ENCODE results near the gene HAGH.
"Not testable (repeated sequence)": the region's sequence is repeated elsewhere in the genome, so short reads cannot be mapped to it uniquely, and the experiment has no call there.

HAGH gene

GRCh38 chr16:1826691-1827573 is at the start of gene HAGH, which contains the start of gene FAHD1:
Gene HAGH, minus strand, starts transcription at chr16:1826825. Its CDS starts 38 bp downstream, at chr16:1826787.
Gene FAHD1, plus strand, starts transcription at chr16:1827206. Its CDS starts 33 bp downstream, at chr16:1827239.
- peaks cover 8% of the 10 kb centered on the region; the same call in 1 of the 2 replicates for H3K27me3 ChIP-seq (ENCODE audit: insufficient read depth, low read length)
- H3K9ac ChIP-seq (ENCODE audit: low read depth, low read length) = peak within 1 kb of the TSS; percentile 91
- H3K4me1 ChIP-seq (ENCODE audit: insufficient read depth, low read length) = peaks cover 5% of the 10 kb centered on the region
- peak within 1 kb of the TSS; percentile 87 for H3K4me3 ChIP-seq (ENCODE audit: low read length)
- H3K27ac ChIP-seq (ENCODE audit: low read length) = no peak within 1 kb of the TSS
- peaks cover 14% of the 10 kb centered on the region; the same call in 1 of the 2 replicates for H3K36me3 ChIP-seq (ENCODE audit: insufficient read depth, low read depth, low read length)
- no peaks in the 10 kb centered on the region for H3K9me3 ChIP-seq (ENCODE audit: insufficient read depth, low read depth, low read length)

GRCh38 chr16:1876066-1876465 is 49.4 kb upstream of the HAGH start:
- H3K4me1 ChIP-seq (ENCODE audit: insufficient read depth, low read length); H3K9ac ChIP-seq (ENCODE audit: low read depth, low read length); H3K27ac ChIP-seq (ENCODE audit: low read length); H3K36me3 ChIP-seq (ENCODE audit: insufficient read depth, low read depth, low read length); H3K4me3 ChIP-seq (ENCODE audit: low read length); H3K9me3 ChIP-seq (ENCODE audit: insufficient read depth, low read depth, low read length): not testable (repeated sequence)
- H3K27me3 ChIP-seq (ENCODE audit: insufficient read depth, low read length) = peaks cover 51% of the 10 kb centered on the region

- Histone ChIP-seq H3K36me3 (ENCODE audit: insufficient read depth, low read depth, low read length) (no peaks in the 10 kb centered on the region), H3K9ac (ENCODE audit: low read depth, low read length) (no peak overlapping the region), H3K4me3 (ENCODE audit: low read length) (no peak overlapping the region), H3K27me3 (ENCODE audit: insufficient read depth, low read length) (peaks cover 51% of the 10 kb centered on the region), H3K9me3 (ENCODE audit: insufficient read depth, low read depth, low read length) (no peaks in the 10 kb centered on the region), H3K27ac (ENCODE audit: low read length) (no peak overlapping the region), H3K4me1 (ENCODE audit: insufficient read depth, low read length) (no peaks in the 10 kb centered on the region)
Measured at GRCh38 chr16:1874854-1875253, 48.2 kb upstream of the HAGH start.

DNA sequence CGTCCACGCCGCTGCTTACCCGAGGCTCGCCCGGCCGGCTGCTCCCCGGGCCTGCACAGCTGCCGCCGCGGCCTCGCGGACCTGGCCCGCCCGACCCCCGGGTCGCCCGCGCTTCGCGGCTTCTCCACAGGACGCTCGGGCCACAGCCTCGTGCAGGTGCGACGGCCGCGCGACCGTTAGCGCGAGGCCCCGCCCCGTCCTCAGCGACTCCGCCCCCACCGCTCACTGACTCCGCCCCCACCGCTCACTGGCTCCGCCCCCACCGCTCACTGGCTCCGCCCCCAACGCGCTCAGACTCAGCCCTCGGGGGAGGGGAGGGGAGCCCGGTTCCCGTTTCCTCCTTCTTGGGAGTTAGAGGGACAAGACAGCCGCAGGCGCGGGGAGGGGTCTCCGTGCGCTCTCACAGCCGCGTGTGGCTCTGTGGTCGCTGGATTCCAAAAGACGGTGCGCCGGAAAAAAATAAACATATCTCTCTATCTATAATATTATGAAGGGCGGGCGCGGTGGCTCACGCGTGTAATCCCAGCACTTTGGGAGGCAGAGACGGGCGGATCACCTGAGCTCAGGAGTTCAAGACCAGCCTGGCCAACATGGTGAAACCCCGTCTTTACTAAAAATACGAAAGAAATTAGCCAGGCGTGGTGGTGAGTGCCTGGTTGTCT is 45.5 kb upstream of the HAGH start, which contains the start of gene MEIOB:
Gene MEIOB, minus strand, starts transcription at position 191 of the 662 bp plus-strand sequence. CDS start 3,989 bp downstream, outside the sequence.
- H3K4me1 ChIP-seq (ENCODE audit: insufficient read depth, low read length) = no peaks in the 10 kb centered on the region
- no peak within 1 kb of the TSS for H3K27ac ChIP-seq (ENCODE audit: low read length)
- H3K27me3 ChIP-seq (ENCODE audit: insufficient read depth, low read length) = peaks cover 36% of the 10 kb centered on the region
- H3K9me3 ChIP-seq (ENCODE audit: insufficient read depth, low read depth, low read length) = no peaks in the 10 kb centered on the region
- no peak within 1 kb of the TSS for H3K9ac ChIP-seq (ENCODE audit: low read depth, low read length)
- H3K4me3 ChIP-seq (ENCODE audit: low read length) = peak within 1 kb of the TSS; percentile 61
- no peaks in the 10 kb centered on the region for H3K36me3 ChIP-seq (ENCODE audit: insufficient read depth, low read depth, low read length)

DNA sequence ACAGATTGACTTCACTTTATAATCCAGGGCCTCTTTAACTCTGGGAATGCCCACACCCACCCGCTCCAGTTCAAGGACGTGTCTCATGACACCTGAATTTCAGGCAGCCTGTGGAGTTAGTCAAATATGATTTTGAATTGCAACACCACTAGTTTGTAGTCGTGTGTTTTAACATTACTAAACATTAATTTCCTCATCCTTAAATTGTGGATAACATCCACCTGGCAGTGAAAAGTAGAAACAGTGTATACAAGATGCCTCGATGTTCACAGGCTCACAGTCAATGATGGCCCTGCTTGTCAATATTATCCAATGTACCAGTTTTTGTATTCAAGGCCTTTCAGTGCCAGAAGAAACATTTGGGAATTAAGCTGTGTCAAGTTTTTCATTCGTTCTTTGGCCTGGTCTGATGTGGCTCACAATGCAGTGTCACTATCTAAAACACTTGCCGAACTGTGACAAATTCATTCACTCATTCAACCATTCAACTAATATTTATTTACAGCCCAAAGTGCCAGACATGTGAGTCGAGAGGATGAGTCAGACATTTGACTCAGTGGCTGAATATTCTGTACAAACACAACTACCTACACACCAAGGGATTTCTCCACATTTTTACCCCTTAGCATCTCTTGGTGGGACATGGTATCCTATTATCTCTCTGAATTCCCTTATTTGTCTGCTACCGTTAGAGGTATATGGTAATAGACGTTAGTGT is 43.9 kb upstream of the HAGH start:
- Histone ChIP-seq H3K4me1 (ENCODE audit: insufficient read depth, low read length) (no peaks in the 10 kb centered on the region), H3K27me3 (ENCODE audit: insufficient read depth, low read length) (peaks cover 37% of the 10 kb centered on the region), H3K9me3 (ENCODE audit: insufficient read depth, low read depth, low read length) (no peaks in the 10 kb centered on the region), H3K27ac (ENCODE audit: low read length) (no peak overlapping the region), H3K36me3 (ENCODE audit: insufficient read depth, low read depth, low read length) (no peaks in the 10 kb centered on the region), H3K9ac (ENCODE audit: low read depth, low read length) (no peak overlapping the region), H3K4me3 (ENCODE audit: low read length) (no peak overlapping the region)

GRCh38 chr16:1865902-1866690 is 39.5 kb upstream of the HAGH start:
- H3K27ac ChIP-seq (ENCODE audit: low read length) = no peak overlapping the region

DNA sequence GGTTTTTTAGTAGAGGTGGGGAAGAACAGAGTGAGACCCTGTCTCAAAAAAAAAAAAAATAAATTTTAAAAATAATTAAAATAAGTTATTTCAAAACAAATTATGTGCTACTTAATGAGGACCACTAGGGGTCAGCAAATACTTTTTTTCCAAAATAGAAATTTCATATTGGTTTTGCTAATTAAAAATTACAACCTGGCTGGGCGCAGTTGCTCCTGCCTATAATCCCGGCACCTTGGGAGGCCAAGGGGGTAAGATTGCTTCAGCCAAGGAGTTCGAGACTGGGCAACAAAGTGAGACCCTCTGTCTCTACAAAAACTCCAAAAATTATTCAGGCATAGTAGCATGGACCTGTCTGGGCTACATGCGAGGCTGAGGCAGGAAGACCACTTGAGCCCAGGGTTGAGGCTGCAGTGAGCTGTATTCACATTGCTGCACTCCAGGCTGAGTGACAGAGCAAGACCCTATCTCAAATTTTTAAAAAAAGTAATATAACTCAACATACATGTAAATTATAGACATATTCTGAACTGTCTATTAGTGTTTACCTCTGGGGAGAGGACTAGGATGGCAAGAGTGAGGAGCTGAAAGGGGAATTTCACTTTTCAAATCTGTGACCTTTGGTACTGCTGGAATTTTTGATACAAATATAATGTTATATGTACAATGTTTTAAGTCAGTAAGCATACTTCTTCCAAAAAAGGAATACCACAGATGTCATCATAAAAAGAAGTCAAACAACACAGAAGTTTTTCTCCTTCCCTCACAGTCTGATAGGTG is 37.2 kb upstream of the HAGH start:
- Histone ChIP-seq H3K9me3 (ENCODE audit: insufficient read depth, low read depth, low read length) (no peaks in the 10 kb centered on the region), H3K27me3 (ENCODE audit: insufficient read depth, low read length) (peaks cover 38% of the 10 kb centered on the region), H3K9ac (ENCODE audit: low read depth, low read length) (no peak overlapping the region), H3K36me3 (ENCODE audit: insufficient read depth, low read depth, low read length) (no peaks in the 10 kb centered on the region), H3K27ac (ENCODE audit: low read length) (no peak overlapping the region), H3K4me3 (ENCODE audit: low read length) (no peak overlapping the region), H3K4me1 (ENCODE audit: insufficient read depth, low read length) (no peaks in the 10 kb centered on the region)

More at GRCh38 chr16:1865902-1866690, 39.5 kb upstream of the HAGH start:
- Histone ChIP-seq H3K4me1 (ENCODE audit: insufficient read depth, low read length) (no peaks in the 10 kb centered on the region), H3K9me3 (ENCODE audit: insufficient read depth, low read depth, low read length) (no peaks in the 10 kb centered on the region), H3K4me3 (ENCODE audit: low read length) (no peak overlapping the region), H3K27me3 (ENCODE audit: insufficient read depth, low read length) (peaks cover 16% of the 10 kb centered on the region), H3K9ac (ENCODE audit: low read depth, low read length) (no peak overlapping the region), H3K36me3 (ENCODE audit: insufficient read depth, low read depth, low read length) (no peaks in the 10 kb centered on the region)

DNA sequence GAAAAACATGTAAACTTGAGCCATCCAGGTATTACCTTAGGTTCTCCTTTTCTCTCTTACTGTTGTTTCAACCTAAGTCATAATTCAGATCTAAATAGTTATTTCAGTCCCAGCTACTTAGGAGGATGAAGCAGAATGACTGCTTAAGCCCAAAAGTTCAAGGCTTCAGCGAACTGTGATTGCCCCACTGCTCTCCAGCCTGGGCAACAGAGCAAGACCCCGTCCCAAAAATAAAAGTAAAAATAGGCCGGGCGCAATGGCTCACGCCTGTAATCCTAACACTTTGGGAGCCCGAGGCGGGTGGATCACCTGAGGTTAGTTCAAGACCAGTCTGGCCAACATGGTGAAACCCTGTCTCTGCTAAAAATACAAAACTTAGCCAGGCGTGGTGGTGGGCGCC is 35.8 kb upstream of the HAGH start:
- no peak overlapping the region for H3K27ac ChIP-seq (ENCODE audit: low read length)
- H3K27me3 ChIP-seq (ENCODE audit: insufficient read depth, low read length) = peaks cover 53% of the 10 kb centered on the region
- H3K9me3 ChIP-seq (ENCODE audit: insufficient read depth, low read depth, low read length) = no peaks in the 10 kb centered on the region
- no peak overlapping the region for H3K9ac ChIP-seq (ENCODE audit: low read depth, low read length)
- no peaks in the 10 kb centered on the region for H3K4me1 ChIP-seq (ENCODE audit: insufficient read depth, low read length)
- H3K4me3 ChIP-seq (ENCODE audit: low read length) = no peak overlapping the region
- no peaks in the 10 kb centered on the region for H3K36me3 ChIP-seq (ENCODE audit: insufficient read depth, low read depth, low read length)

- H3K27ac ChIP-seq (ENCODE audit: low read length) = no peak overlapping the region
- H3K9ac ChIP-seq (ENCODE audit: low read depth, low read length) = no peak overlapping the region
- H3K4me1 ChIP-seq (ENCODE audit: insufficient read depth, low read length) = no peaks in the 10 kb centered on the region
- H3K27me3 ChIP-seq (ENCODE audit: insufficient read depth, low read length) = peaks cover 58% of the 10 kb centered on the region
- H3K36me3 ChIP-seq (ENCODE audit: insufficient read depth, low read depth, low read length) = no peaks in the 10 kb centered on the region
- H3K9me3 ChIP-seq (ENCODE audit: insufficient read depth, low read depth, low read length) = no peaks in the 10 kb centered on the region
- H3K4me3 ChIP-seq (ENCODE audit: low read length) = no peak overlapping the region
Measured at GRCh38 chr16:1861730-1862129, 35.1 kb upstream of the HAGH start.

DNA sequence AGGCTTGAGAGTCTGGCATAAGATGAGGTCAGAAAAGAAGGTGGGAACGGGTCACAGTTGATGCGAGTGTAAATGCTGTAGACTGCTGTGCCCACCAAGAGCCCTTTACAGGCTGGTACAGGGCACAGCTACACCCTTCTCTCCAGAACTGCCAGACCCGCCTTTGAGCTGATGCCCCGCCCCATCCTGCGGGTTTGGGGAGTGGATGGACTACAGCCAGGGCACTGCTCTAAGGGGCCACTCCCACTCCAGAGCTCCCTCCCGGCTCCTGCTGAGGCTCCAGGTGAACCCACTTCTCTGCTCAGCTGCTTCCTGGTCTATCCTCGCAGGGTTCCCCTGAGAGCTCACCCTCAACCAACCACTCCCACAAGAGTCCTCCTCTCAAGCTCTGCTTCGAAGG is 33.0 kb upstream of the HAGH start:
- peaks cover 60% of the 10 kb centered on the region for H3K27me3 ChIP-seq (ENCODE audit: insufficient read depth, low read length)
- H3K27ac ChIP-seq (ENCODE audit: low read length) = no peak overlapping the region
- no peak overlapping the region for H3K4me3 ChIP-seq (ENCODE audit: low read length)
- H3K36me3 ChIP-seq (ENCODE audit: insufficient read depth, low read depth, low read length) = no peaks in the 10 kb centered on the region
- H3K9me3 ChIP-seq (ENCODE audit: insufficient read depth, low read depth, low read length) = no peaks in the 10 kb centered on the region
- no peak overlapping the region for H3K9ac ChIP-seq (ENCODE audit: low read depth, low read length)
- H3K4me1 ChIP-seq (ENCODE audit: insufficient read depth, low read length) = no peaks in the 10 kb centered on the region
